Measurements from ENCODE around the gene TCF23.
"Not testable (repeated sequence)": the region's sequence is repeated elsewhere in the genome, so short reads cannot be mapped to it uniquely, and the experiment has no call there.

TCF23 gene

GRCh38 chr2:27155069-27155520, 6.3 kb downstream of the TCF23 start:
- DNase-seq, result no peak

- DNase-seq, result no peak
Observed at GRCh38 chr2:27158468-27158867, 9.7 kb downstream of the TCF23 start.

GRCh38 chr2:27159271-27159670, 10.5 kb downstream of the TCF23 start:
- no peak for DNase-seq

GRCh38 chr2:27160191-27160590, 11.4 kb downstream of the TCF23 start:
- DNase-seq, result no peak

GRCh38 chr2:27162151-27163121, 13.6 kb downstream of the TCF23 start:
- no peak for DNase-seq

- no peak for DNase-seq
Observed at GRCh38 chr2:27164960-27165763, 16.4 kb downstream of the TCF23 start.

- no peak for DNase-seq
Observed at GRCh38 chr2:27170581-27171337, 22.0 kb downstream of the TCF23 start.

GRCh38 chr2:27171351-27171848, 22.6 kb downstream of the TCF23 start:
- no peak for DNase-seq

GRCh38 chr2:27174638-27175037, 25.8 kb downstream of the TCF23 start:
- DNase-seq, result no peak

- DNase-seq, result no peak
Observed at GRCh38 chr2:27175330-27175729, 26.5 kb downstream of the TCF23 start.

GRCh38 chr2:27175781-27176180, 27.0 kb downstream of the TCF23 start:
- not testable (repeated sequence) for DNase-seq

- DNase-seq, result no peak
Observed at GRCh38 chr2:27177441-27178351, 28.9 kb downstream of the TCF23 start.

GRCh38 chr2:27178469-27178868, 29.7 kb downstream of the TCF23 start:
- no peak for DNase-seq

- no peak for DNase-seq
Observed at GRCh38 chr2:27179344-27180000, 30.7 kb downstream of the TCF23 start.

GRCh38 chr2:27182346-27182745, 33.5 kb downstream of the TCF23 start:
- no peak for DNase-seq

- no peak for DNase-seq
Observed at GRCh38 chr2:27184115-27184514, 35.3 kb downstream of the TCF23 start.

- DNase-seq, result no peak
Observed at GRCh38 chr2:27185331-27186026, 36.7 kb downstream of the TCF23 start.

- DNase-seq, result no peak
Observed at GRCh38 chr2:27186613-27187345, 38.0 kb downstream of the TCF23 start.

GRCh38 chr2:27189989-27190388, 41.2 kb downstream of the TCF23 start:
- DNase-seq, result no peak
